Effector memory CD4-positive, alpha-beta T cell (primary cell): ENCODE data around the gene VEZT.
"Not testable (repeated sequence)": the region's sequence is repeated elsewhere in the genome, so short reads cannot be mapped to it uniquely, and the experiment has no call there.

Experiments
- DNase-seq, 3 donors: peaks; one replicate each; pipeline ENCODE4 v3.0.0-alpha.2; 2020
- H3K27ac ChIP-seq: 2 replicates; pipeline ENCODE4 v1.7.0; 2013; ENCODE audit warnings: mild to moderate bottlenecking, low read length, moderate library complexity; ENCODE audit not compliant: insufficient read depth, poor library complexity, severe bottlenecking
- H3K27me3 ChIP-seq: replicated peaks from 2 replicates; pipeline ENCODE4 v1.7.0; 2013; ENCODE audit warnings: mild to moderate bottlenecking, low read length; ENCODE audit not compliant: insufficient read depth, control insufficient read depth, poor library complexity, severe bottlenecking
- H3K36me3 ChIP-seq: 2 replicates; pipeline ENCODE4 v1.7.0; 2013; ENCODE audit warnings: mild to moderate bottlenecking, low read length, moderate library complexity; ENCODE audit not compliant: control insufficient read depth, insufficient read depth
- H3K4me1 ChIP-seq: 2 replicates; pipeline ENCODE4 v1.7.0; 2013; ENCODE audit warnings: low read length, mild to moderate bottlenecking; ENCODE audit not compliant: control insufficient read depth, insufficient read depth, poor library complexity, severe bottlenecking
- H3K4me3 ChIP-seq: 2 replicates; pipeline ENCODE4 v1.7.0; 2013; ENCODE audit warnings: low read length, low read depth, mild to moderate bottlenecking; ENCODE audit not compliant: insufficient read depth, poor library complexity, severe bottlenecking
- H3K9me3 ChIP-seq: 2 replicates; pipeline ENCODE4 v1.7.0; 2013; ENCODE audit warnings: mild to moderate bottlenecking, low read length, moderate library complexity; ENCODE audit not compliant: control insufficient read depth

The VEZT gene

GRCh38 chr12:95220726-95221125 lies 3.1 kb downstream of the VEZT start:
- DNase-seq: no peak
- Histone ChIP-seq H3K4me1 (no peaks in the 10 kb centered on the region), H3K27me3 (no peaks in the 10 kb centered on the region), H3K4me3 (no peak overlapping the region), H3K27ac (no peak overlapping the region), H3K9me3 (no peaks in the 10 kb centered on the region), H3K36me3 (peaks cover 11% of the 10 kb centered on the region)

DNA sequence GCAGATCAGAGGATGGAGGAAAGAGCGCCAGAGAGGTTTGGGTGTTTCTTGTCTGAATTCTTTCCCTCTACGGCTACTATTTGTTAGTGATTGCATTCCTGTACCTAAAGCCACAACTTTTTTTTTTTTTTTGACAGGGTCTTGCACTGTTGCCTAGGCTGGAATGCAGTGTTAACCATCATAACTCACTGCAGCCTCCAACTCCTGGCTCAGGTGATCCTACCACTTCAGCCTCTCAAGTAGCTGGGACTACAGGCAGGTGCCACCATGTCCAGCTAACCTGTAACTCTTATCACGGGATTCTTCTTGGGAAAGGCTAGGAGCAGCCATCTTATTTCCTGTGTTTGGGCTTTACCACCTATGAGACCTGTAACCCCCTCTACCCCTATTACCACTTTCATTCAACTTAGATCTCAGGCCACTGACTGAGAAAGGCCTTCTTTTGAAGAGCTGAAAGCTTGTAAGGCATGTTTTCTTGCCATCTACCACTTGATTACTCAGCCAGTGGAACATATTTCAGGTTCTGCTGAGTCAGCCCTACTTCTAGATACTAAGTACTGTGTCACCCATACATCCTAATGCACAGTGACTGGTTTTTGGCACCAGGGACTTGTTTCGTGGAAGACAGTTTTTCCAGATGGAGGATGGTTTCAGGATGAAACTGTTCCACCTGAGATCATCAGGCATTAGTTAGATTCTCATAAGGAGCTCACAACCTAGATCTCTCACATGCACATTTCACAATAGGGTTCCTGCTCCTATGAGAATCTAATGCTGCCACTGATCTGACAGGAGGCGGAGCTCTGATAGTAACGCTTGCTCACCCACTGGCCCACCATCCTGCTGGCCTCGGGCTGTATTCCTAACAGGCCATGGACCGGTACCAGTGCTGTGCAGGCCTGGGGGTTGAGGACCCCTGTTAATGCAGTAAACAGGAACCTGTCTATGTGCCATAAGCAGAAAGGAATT lies 6.9 kb downstream of the VEZT start:
- Histone ChIP-seq H3K4me1 (no peaks in the 10 kb centered on the region), H3K4me3 (no peak overlapping the region), H3K36me3 (peaks cover 11% of the 10 kb centered on the region), H3K27ac (no peak overlapping the region), H3K9me3 (no peaks in the 10 kb centered on the region), H3K27me3 (no peaks in the 10 kb centered on the region)
- no peak for DNase-seq

- no peaks in the 10 kb centered on the region for H3K27me3 ChIP-seq
- H3K36me3 ChIP-seq: peaks cover 11% of the 10 kb centered on the region
- no peak overlapping the region for H3K27ac ChIP-seq
- no peaks in the 10 kb centered on the region for H3K9me3 ChIP-seq
- no peaks in the 10 kb centered on the region for H3K4me1 ChIP-seq
- no peak overlapping the region for H3K4me3 ChIP-seq
- no peak for DNase-seq
Measured at GRCh38 chr12:95225645-95226212, 8.1 kb downstream of the VEZT start.

- no peak overlapping the region for H3K27ac ChIP-seq
- H3K36me3 ChIP-seq: peaks cover 11% of the 10 kb centered on the region
- no peaks in the 10 kb centered on the region for H3K9me3 ChIP-seq
- no peaks in the 10 kb centered on the region for H3K4me1 ChIP-seq
- no peak overlapping the region for H3K4me3 ChIP-seq
- H3K27me3 ChIP-seq: no peaks in the 10 kb centered on the region
- DNase-seq: no peak
Measured at GRCh38 chr12:95227818-95228356, 10.3 kb downstream of the VEZT start.

DNA sequence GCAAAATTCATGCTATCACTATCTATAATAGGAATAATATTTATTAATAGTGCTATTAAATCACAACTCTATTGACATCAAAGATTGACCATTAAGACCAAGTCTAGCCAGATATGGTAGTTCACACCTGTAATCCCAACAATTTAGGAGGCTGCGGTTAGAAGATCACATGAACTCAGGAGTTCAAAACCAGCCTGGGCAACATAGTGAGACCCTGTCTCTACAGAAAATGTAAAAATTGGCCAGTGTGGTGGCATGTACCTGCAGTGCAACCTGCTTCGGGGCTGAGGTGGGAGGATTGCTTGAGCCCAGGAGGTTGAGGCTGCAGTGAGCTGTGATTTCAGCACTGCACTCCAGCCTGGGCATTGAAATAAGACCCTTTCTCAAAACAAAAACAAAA lies 11.0 kb downstream of the VEZT start:
- Histone ChIP-seq H3K36me3 (peaks cover 11% of the 10 kb centered on the region), H3K9me3 (no peaks in the 10 kb centered on the region), H3K4me1 (no peaks in the 10 kb centered on the region), H3K4me3 (no peak overlapping the region), H3K27me3 (no peaks in the 10 kb centered on the region), H3K27ac (no peak overlapping the region)
- DNase-seq: no peak

- Histone ChIP-seq H3K9me3 (no peaks in the 10 kb centered on the region), H3K4me3 (no peak overlapping the region), H3K4me1 (no peaks in the 10 kb centered on the region), H3K27me3 (no peaks in the 10 kb centered on the region), H3K27ac (no peak overlapping the region), H3K36me3 (peaks cover 6% of the 10 kb centered on the region)
- DNase-seq: no peak
Measured at GRCh38 chr12:95229636-95230035, 12.0 kb downstream of the VEZT start.

DNA sequence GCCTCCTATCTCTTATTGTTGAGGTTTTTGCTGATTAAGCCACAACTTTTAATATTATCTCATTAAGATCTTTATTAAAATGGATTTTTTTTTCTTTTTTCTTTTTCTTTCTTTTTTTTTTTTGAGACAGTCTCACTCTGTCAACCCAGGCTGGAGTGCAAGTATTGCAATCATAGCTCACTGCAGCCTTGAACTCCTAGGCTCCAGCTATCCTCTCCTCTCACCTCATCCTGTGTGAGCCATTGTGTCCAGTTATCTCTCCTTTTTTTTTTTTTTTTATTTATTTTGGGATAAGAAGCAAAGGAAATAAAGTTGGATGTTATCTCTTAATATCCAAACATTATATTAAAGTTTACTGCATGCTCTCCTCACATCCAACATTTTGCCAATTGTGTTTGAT lies 12.7 kb downstream of the VEZT start:
- Histone ChIP-seq H3K36me3 (no peaks in the 10 kb centered on the region), H3K4me1 (no peaks in the 10 kb centered on the region), H3K27me3 (no peaks in the 10 kb centered on the region), H3K4me3 (no peak overlapping the region), H3K27ac (no peak overlapping the region), H3K9me3 (no peaks in the 10 kb centered on the region)
- DNase-seq: no peak

GRCh38 chr12:95231190-95231589 lies 13.6 kb downstream of the VEZT start:
- H3K4me1 ChIP-seq: no peaks in the 10 kb centered on the region
- H3K4me3 ChIP-seq: no peak overlapping the region
- DNase-seq: no peak
- no peaks in the 10 kb centered on the region for H3K36me3 ChIP-seq
- H3K9me3 ChIP-seq: no peaks in the 10 kb centered on the region
- H3K27me3 ChIP-seq: no peaks in the 10 kb centered on the region
- H3K27ac ChIP-seq: no peak overlapping the region

- not testable (repeated sequence) for H3K27ac ChIP-seq, H3K4me3 ChIP-seq, DNase-seq, H3K9me3 ChIP-seq, H3K4me1 ChIP-seq, H3K27me3 ChIP-seq, H3K36me3 ChIP-seq
Measured at GRCh38 chr12:95234187-95234586, 16.6 kb downstream of the VEZT start.

DNA sequence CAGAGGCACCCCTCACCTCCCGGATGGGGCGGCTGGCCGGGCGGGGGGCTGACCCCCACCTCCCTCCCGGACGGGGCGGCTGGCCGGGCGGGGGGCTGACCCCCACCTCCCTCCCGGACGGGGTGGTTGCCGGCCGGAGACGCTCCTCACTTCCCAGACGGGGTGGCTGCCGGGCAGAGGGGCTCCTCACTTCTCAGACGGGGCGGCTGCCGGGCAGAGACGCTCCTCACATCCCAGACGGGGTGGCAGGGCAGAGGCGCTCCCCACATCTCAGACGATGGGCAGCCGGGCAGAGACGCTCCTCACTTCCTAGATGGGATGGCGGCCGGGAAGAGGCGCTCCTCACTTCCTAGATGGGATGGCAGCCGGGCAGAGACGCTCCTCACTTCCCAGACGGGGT lies 18.0 kb downstream of the VEZT start:
- not testable (repeated sequence) for H3K36me3 ChIP-seq, H3K4me3 ChIP-seq

More for the DNA sequence above, 18.0 kb downstream of the VEZT start:
- not testable (repeated sequence) for H3K27me3 ChIP-seq, H3K27ac ChIP-seq, H3K4me1 ChIP-seq, DNase-seq, H3K9me3 ChIP-seq
